ENCODE results near the gene GTF3C4. TPM values are rescaled to one million over a fixed set of nuclear protein-coding genes. Genes with fewer than 3 reads are reported as not detected.

The GTF3C4 gene
- total RNA-seq, 1 experiment from 2014 or later = 40.8 TPM

DNA sequence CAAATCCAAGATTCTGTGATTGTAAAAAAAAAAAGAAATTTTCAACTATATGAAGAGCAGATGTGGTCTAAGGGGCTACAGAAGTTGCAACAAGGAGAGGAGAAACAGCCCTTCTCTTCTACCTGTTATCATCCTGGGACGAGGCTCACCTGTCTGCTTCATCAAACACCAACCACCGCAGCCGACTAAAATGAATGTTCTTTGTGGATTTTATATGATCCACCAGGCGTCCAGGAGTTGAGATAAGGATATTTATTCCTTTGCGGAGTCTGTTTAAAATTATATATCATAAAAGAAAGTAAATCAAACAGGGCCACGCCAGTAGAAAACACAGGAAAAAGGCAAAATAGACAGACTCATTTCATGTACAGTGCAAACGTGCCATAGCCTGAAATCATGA lies 22.0 kb upstream of the GTF3C4 start:
- CTCF ChIA-PET = no interaction called here
- Histone ChIP-seq H3K4me1 (ENCODE audit: insufficient read depth, low read length, poor library complexity, severe bottlenecking) (no peaks in the 10 kb centered on the region), H3K27me3 (replicated peaks; ENCODE audit: insufficient read depth, low read depth, low read length, poor library complexity) (no peaks in the 10 kb centered on the region), H3K27ac (ENCODE audit: low read depth, low read length, poor library complexity, severe bottlenecking) (no peak overlapping the region), H3K9me3 (ENCODE audit: low read depth, low read length, poor library complexity, severe bottlenecking) (no peaks in the 10 kb centered on the region), H3K36me3 (ENCODE audit: insufficient read depth, low read length, poor library complexity, severe bottlenecking) (peaks cover 55% of the 10 kb centered on the region), H3K4me3 (ENCODE audit: low read depth, low read length, poor library complexity, severe bottlenecking) (no peak overlapping the region)
- no peak for DNase-seq (ENCODE audit: low spot score)
- intact Hi-C loops (cut with micrococcal nuclease; ENCODE audit: unreplicated experiment) = no loop called here
- POLR2A ChIA-PET (ENCODE audit: low non-redundant PET) = no interaction called here
- no peak for TF ChIP-seq EZH2 (IDR thresholded peaks at IDR 0.05; ENCODE audit: borderline replicate concordance, low read depth, low read length, poor library complexity, severe bottlenecking)
- TF ChIP-seq, protein P1, sequence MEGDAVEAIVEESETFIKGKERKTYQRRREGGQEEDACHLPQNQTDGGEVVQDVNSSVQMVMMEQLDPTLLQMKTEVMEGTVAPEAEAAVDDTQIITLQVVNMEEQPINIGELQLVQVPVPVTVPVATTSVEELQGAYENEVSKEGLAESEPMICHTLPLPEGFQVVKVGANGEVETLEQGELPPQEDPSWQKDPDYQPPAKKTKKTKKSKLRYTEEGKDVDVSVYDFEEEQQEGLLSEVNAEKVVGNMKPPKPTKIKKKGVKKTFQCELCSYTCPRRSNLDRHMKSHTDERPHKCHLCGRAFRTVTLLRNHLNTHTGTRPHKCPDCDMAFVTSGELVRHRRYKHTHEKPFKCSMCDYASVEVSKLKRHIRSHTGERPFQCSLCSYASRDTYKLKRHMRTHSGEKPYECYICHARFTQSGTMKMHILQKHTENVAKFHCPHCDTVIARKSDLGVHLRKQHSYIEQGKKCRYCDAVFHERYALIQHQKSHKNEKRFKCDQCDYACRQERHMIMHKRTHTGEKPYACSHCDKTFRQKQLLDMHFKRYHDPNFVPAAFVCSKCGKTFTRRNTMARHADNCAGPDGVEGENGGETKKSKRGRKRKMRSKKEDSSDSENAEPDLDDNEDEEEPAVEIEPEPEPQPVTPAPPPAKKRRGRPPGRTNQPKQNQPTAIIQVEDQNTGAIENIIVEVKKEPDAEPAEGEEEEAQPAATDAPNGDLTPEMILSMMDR (conservative IDR thresholded peaks at IDR 0.05; ENCODE audit: low read depth, low read length) = no peak
- no TSS peak for BruUV-seq (replicated peaks)

DNA sequence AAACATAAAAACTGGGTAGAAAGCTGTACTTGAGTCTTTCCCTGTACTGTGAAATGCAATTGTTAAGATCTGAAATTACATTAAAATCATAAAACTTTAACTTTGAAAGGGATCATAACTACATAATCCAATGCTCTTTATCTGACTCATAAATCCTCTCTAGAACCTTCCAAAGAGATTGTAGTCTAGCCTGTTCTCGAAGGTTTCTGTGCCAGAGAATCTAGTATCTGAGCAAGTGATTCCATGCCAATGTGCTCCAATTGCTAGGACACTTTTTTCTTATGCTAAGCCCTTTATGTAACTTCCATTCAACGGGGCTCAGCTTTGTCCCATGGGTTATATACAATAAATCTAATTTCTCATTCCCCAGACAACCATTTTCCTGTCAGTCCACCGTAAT lies 21.6 kb upstream of the GTF3C4 start:
- H3K27ac ChIP-seq (ENCODE audit: low read depth, low read length, poor library complexity, severe bottlenecking) = no peak overlapping the region
- H3K4me3 ChIP-seq (ENCODE audit: low read depth, low read length, poor library complexity, severe bottlenecking) = no peak overlapping the region
- POLR2A ChIA-PET (ENCODE audit: low non-redundant PET) = no interaction called here
- DNase-seq (ENCODE audit: low spot score) = no peak
- TF ChIP-seq, protein P1 (conservative IDR thresholded peaks at IDR 0.05; ENCODE audit: low read depth, low read length) = no peak
- no peak for TF ChIP-seq EZH2 (IDR thresholded peaks at IDR 0.05; ENCODE audit: borderline replicate concordance, low read depth, low read length, poor library complexity, severe bottlenecking)
- CTCF ChIA-PET = no interaction called here
- no peaks in the 10 kb centered on the region for H3K9me3 ChIP-seq (ENCODE audit: low read depth, low read length, poor library complexity, severe bottlenecking)
- peaks cover 55% of the 10 kb centered on the region for H3K36me3 ChIP-seq (ENCODE audit: insufficient read depth, low read length, poor library complexity, severe bottlenecking)
- no peaks in the 10 kb centered on the region for H3K4me1 ChIP-seq (ENCODE audit: insufficient read depth, low read length, poor library complexity, severe bottlenecking)
- BruUV-seq (replicated peaks) = no TSS peak
- intact Hi-C loops (cut with micrococcal nuclease; ENCODE audit: unreplicated experiment) = no loop called here
- H3K27me3 ChIP-seq (replicated peaks; ENCODE audit: insufficient read depth, low read depth, low read length, poor library complexity) = no peaks in the 10 kb centered on the region

DNA sequence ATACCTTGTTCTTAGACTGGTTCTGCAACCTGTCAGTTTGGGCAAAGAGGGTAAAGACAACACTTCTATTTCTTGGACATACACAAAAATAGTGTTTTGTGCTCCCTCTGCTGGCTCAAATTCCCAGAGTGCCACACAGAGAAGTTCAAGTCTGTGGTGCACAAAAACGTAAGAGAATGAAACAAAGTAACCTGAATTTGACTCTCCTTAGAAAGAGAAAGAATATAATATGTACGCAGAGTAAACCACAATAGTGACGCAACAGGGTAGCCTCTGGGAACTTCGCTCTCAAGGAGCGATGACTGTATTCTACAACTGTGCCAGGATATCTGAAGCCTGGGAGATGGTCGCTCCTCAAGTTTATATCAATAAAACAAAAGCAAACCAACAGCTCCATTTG lies 19.0 kb upstream of the GTF3C4 start:
- DNase-seq (ENCODE audit: low spot score) = no peak
- no peak overlapping the region for H3K4me3 ChIP-seq (ENCODE audit: low read depth, low read length, poor library complexity, severe bottlenecking)
- no peaks in the 10 kb centered on the region for H3K4me1 ChIP-seq (ENCODE audit: insufficient read depth, low read length, poor library complexity, severe bottlenecking)
- CTCF ChIA-PET = no interaction called here
- peaks cover 37% of the 10 kb centered on the region for H3K36me3 ChIP-seq (ENCODE audit: insufficient read depth, low read length, poor library complexity, severe bottlenecking)
- no peaks in the 10 kb centered on the region for H3K9me3 ChIP-seq (ENCODE audit: low read depth, low read length, poor library complexity, severe bottlenecking)
- POLR2A ChIA-PET (ENCODE audit: low non-redundant PET) = no interaction called here
- intact Hi-C loops (cut with micrococcal nuclease; ENCODE audit: unreplicated experiment) = no loop called here
- no peak overlapping the region for H3K27ac ChIP-seq (ENCODE audit: low read depth, low read length, poor library complexity, severe bottlenecking)
- H3K27me3 ChIP-seq (replicated peaks; ENCODE audit: insufficient read depth, low read depth, low read length, poor library complexity) = no peaks in the 10 kb centered on the region
- TF ChIP-seq, protein P1 (conservative IDR thresholded peaks at IDR 0.05; ENCODE audit: low read depth, low read length) = peak; percentile 48
- TF ChIP-seq EZH2 (IDR thresholded peaks at IDR 0.05; ENCODE audit: borderline replicate concordance, low read depth, low read length, poor library complexity, severe bottlenecking) = no peak
- BruUV-seq (replicated peaks) = no TSS peak

Measured in A673 (cell line).